Fibroblast of the aortic adventitia (primary cell): ENCODE results near the gene PRELID2. TPM values are rescaled to one million over a fixed set of nuclear protein-coding genes. Genes with fewer than 3 reads are reported as not detected.
"Not testable (repeated sequence)": the region's sequence is repeated elsewhere in the genome, so short reads cannot be mapped to it uniquely, and the experiment has no call there.

Source experiments
- DNase-seq: peaks from one replicate; pipeline ENCODE4 v3.0.0-alpha.2; 2010; ENCODE audit warnings: low read depth
- H3K4me3 ChIP-seq: 2 replicates; pipeline ENCODE4 v1.5.1; 2011; ENCODE audit warnings: low read depth, mild to moderate bottlenecking, control low read depth, low read length, moderate library complexity
- CTCF ChIP-seq: IDR thresholded peaks from 2 replicates; pipeline ENCODE4 v1.5.1; 2011; ENCODE audit warnings: mild to moderate bottlenecking, low read length, control low read depth, inconsistent platforms; ENCODE audit not compliant: insufficient read depth
- total RNA-seq: library from RNA; depleted of rRNA; stranded (reverse); fragments of >200 nt; gene quantifications from 2 replicates; pipeline ENCODE4 v1.2.3, GENCODE V29; 2012; ENCODE audit warnings: low replicate concordance

The PRELID2 gene
- total RNA-seq, result 12.3 and 35.4 TPM in 2 replicates

DNA sequence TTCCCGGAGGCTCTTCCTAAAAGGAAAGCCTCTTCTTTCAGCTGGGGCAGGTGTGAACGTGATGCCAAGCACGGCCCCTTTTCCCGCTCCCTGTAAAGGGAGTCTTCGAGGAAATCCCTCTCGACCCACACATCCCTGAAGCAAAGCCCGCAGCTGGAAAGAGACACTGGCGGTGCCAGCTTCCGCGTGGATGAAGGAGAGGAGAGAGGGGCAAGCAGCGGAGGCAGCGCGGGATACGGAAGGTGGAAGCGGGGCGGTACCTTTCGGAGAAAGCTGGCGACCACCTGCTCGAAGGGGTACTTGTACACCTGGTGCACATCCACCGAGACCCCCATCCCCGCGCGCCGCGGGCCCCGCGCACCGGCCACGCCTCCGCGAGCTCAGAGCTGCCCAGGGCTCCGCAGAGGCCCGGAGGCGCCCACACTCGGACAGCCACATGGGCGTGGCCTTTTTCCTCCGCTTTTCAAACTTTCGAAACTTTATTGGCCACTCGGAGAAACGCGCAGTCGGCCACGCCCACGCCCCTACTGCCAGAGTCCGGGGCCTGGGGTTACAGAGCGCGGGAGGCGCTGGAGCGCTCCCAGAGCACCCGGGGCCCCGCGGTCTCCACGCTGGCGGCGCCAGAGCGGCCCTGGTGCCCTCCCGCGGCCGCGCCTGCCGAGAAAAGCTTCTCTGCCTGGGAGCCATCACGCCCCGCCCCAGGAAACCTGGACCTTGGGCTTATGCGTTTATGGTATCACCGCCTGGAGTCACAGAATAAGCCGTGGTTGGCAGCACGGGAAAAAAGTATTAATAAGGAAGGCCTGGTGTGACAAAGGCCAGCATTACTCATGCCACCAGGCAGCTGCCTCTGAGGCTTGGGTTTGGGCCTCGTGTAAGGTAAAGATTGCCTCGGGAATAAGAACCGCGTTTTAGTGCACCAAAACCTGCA, at the start of gene PRELID2:
Gene PRELID2, minus strand, starts transcription at position 426 of the 931 bp plus-strand sequence. Its CDS starts 91 bp downstream, at position 335.
- peak within 1 kb of the TSS; percentile 85 for H3K4me3 ChIP-seq
- TF ChIP-seq CTCF, result no peak
- peak; percentile 84 for DNase-seq

DNA sequence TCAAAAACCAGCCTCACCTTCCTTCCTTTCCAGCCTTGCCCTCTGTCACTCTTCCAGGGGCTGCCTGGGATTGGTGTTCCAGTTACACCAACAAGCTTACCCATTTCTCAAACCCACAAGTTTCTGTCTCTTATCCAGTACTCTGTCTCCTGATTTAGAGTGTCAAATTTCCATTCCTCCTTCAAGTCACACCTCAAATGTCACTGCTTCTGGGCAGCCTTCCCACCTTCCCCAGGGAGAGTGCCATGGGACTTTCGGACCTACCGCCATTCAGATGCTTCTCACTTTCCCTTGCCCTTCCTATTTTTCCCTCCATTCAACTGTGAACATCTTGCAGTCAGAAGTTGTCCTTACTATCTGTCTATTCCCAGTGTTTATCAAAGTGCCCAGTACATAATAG, 39.6 kb upstream of the PRELID2 start:
- no peak for DNase-seq
- H3K4me3 ChIP-seq, result no peak overlapping the region
- TF ChIP-seq CTCF, result no peak

GRCh38 chr5:145872914-145873313, 37.8 kb upstream of the PRELID2 start, which contains the start of gene GRXCR2:
GRXCR2 (minus strand) TSS chr5:145873014; CDS start chr5:145872968, 46 bp downstream.
- TF ChIP-seq CTCF, result no peak

DNA sequence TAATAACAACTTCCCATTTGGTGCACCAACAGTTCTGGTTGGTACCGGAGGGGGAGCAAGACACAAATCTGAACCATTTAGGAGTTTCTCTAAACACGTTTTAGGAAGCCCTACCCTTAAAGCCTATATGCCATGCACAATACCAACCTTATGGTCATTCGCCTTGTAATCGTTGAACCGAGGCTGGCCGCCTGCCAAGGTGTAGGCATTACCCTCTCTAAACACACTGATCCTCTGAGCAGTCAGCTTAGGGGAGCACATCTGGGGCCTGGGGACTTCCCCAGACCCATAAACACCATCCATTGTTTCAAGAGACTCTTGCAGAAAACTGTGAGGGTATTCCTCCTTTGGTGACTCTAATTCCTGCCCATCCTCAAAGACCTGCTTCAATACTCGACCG, 37.3 kb upstream of the PRELID2 start:
- no peak for TF ChIP-seq CTCF
- no peak for DNase-seq

More at GRCh38 chr5:145872914-145873313, 37.8 kb upstream of the PRELID2 start, which contains the start of gene GRXCR2:
- DNase-seq, result no peak
- H3K4me3 ChIP-seq, result no peak within 1 kb of the TSS

GRCh38 chr5:145869753-145870152, 34.6 kb upstream of the PRELID2 start:
- TF ChIP-seq CTCF, result no peak
- no peak for DNase-seq
- H3K4me3 ChIP-seq, result no peak overlapping the region

More for the DNA sequence above, 37.3 kb upstream of the PRELID2 start:
- no peak overlapping the region for H3K4me3 ChIP-seq

GRCh38 chr5:145867806-145868205, 32.7 kb upstream of the PRELID2 start:
- DNase-seq, result no peak
- no peak overlapping the region for H3K4me3 ChIP-seq
- TF ChIP-seq CTCF, result no peak

DNA sequence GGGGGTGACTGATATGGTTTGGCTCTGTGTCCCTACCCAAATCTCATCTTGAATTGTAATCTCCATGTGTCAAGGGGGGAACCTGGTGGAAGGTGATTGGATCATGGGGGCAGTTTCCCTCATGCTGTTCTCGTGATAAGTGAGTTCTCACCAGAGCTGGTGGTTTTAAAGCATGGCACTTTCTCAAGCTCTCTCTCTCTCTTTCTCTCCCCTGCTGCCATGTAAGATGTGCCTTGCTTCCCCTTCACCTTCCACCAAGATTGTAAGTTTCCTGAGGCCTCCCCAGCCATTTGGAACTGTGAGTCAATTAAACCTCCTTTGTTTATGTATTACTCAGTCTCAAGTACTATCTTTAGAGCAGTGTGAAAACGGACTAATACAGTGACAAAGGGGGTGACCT, 29.3 kb upstream of the PRELID2 start:
- H3K4me3 ChIP-seq, DNase-seq: not testable (repeated sequence)
